Eye (tissue), 1 donor: ENCODE data around the gene CORIN.

Source experiments
- DNase-seq: peaks from one replicate; pipeline ENCODE4 v3.0.0-alpha.2; 2015

CORIN gene

GRCh38 chr4:47639531-47639930, 198.3 kb downstream of the CORIN start:
- no peak for DNase-seq

- DNase-seq, result peak; percentile 77
Observed at GRCh38 chr4:47631161-47631560, 206.7 kb downstream of the CORIN start.

- DNase-seq, result no peak
Observed at GRCh38 chr4:47624031-47624441, 213.8 kb downstream of the CORIN start.

- DNase-seq, result no peak
Observed at GRCh38 chr4:47621181-47621580, 216.7 kb downstream of the CORIN start.

- no peak for DNase-seq
Observed at GRCh38 chr4:47619691-47620090, 218.2 kb downstream of the CORIN start.

GRCh38 chr4:47617607-47618006, 220.3 kb downstream of the CORIN start:
- no peak for DNase-seq

GRCh38 chr4:47615385-47615784, 222.5 kb downstream of the CORIN start:
- no peak for DNase-seq

- DNase-seq, result no peak
Observed at GRCh38 chr4:47612116-47613023, 225.5 kb downstream of the CORIN start.

GRCh38 chr4:47606482-47606881, 231.4 kb downstream of the CORIN start:
- no peak for DNase-seq

GRCh38 chr4:47598896-47599295, 239.0 kb downstream of the CORIN start:
- DNase-seq, result no peak

GRCh38 chr4:47598320-47598719, 239.5 kb downstream of the CORIN start:
- DNase-seq, result no peak

GRCh38 chr4:47597696-47598095, 240.2 kb downstream of the CORIN start:
- no peak for DNase-seq

GRCh38 chr4:47590325-47590724, 247.5 kb downstream of the CORIN start:
- DNase-seq, result no peak

GRCh38 chr4:47579235-47579634, 258.6 kb downstream of the CORIN start:
- DNase-seq, result no peak

- no peak for DNase-seq
Observed at GRCh38 chr4:47577779-47578553, 259.9 kb downstream of the CORIN start.

GRCh38 chr4:47572981-47573380, 264.9 kb downstream of the CORIN start:
- DNase-seq, result no peak

- DNase-seq, result no peak
Observed at GRCh38 chr4:47570816-47571215, 267.1 kb downstream of the CORIN start.

- DNase-seq, result no peak
Observed at GRCh38 chr4:47567511-47567910, 270.4 kb downstream of the CORIN start.

GRCh38 chr4:47566969-47567368, 270.9 kb downstream of the CORIN start:
- no peak for DNase-seq

- no peak for DNase-seq
Observed at GRCh38 chr4:47566566-47566965, 271.3 kb downstream of the CORIN start.

- no peak for DNase-seq
Observed at GRCh38 chr4:47562297-47562696, 275.6 kb downstream of the CORIN start.

- no peak for DNase-seq
Observed at GRCh38 chr4:47561331-47561730, 276.5 kb downstream of the CORIN start.

- DNase-seq, result no peak
Observed at GRCh38 chr4:47560682-47561081, 277.2 kb downstream of the CORIN start.

- DNase-seq, result no peak
Observed at GRCh38 chr4:47557255-47557654, 280.6 kb downstream of the CORIN start.
